ENCODE measurements around the gene RFTN1. TPM values are rescaled to one million over a fixed set of nuclear protein-coding genes. Genes with fewer than 3 reads are reported as not detected.
A peak's percentile ranks its signal among the peaks of the same experiment; 100 is the strongest.

Gene RFTN1
- total RNA-seq, 1 experiment from 2014 or later: 2.2 TPM

DNA sequence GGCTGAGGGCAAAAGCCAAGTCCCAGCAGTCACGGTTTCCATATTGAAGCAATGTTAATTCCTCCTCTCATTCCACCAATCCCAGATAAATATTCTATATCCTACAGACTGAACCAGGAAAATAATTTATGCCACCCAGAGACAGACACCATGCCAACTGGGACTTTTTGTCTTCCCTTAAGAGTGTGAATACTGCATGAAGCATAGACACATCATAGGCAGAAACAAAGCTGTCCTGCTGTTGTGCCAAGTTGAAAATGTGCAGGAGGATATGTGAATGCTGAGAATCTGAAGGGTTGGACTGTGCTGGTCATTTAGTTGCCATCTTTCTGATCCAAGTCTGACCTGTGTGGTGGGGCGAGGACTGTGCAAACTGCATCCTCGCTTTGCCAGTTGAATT lies 37.7 kb downstream of the RFTN1 start:
- Histone ChIP-seq H3K23ac (ENCODE audit: insufficient read length, low read depth, low read length) (no peak overlapping the region), H2BK120ac (ENCODE audit: low read depth, low read length, poor library complexity, severe bottlenecking) (no peak overlapping the region), H3K56ac (ENCODE audit: insufficient read length, low read depth, low read length) (no peak overlapping the region), H3K79me1 (ENCODE audit: insufficient read depth, low read depth, low read length, poor library complexity, severe bottlenecking) (no peaks in the 10 kb centered on the region), H2AFZ (ENCODE audit: low read length) (no peak overlapping the region), H3K79me2 (ENCODE audit: insufficient read depth, low read length) (no peaks in the 10 kb centered on the region), H2BK12ac (ENCODE audit: insufficient read length, low read depth, low read length) (no peak overlapping the region), H3K4me1 (ENCODE audit: insufficient read depth, low read length) (peaks cover 3% of the 10 kb centered on the region; the same call in 1 of the 2 replicates), H3K14ac (ENCODE audit: insufficient read depth, low read length) (no peak overlapping the region), H3K23me2 (ENCODE audit: insufficient read length, low read depth, low read length, poor library complexity, severe bottlenecking) (no peaks in the 10 kb centered on the region), H2BK5ac (ENCODE audit: insufficient read length, low read length) (no peak overlapping the region), H3T11ph (ENCODE audit: low read length) (no peak overlapping the region), H4K20me1 (ENCODE audit: control insufficient read depth, insufficient read depth, insufficient read length) (no peaks in the 10 kb centered on the region), H3K4ac (ENCODE audit: low read depth, low read length) (no peak overlapping the region), H4K91ac (ENCODE audit: insufficient read length, low read depth, low read length) (no peak overlapping the region), H3K9ac (ENCODE audit: extremely low read depth, insufficient read length, low read length) (no peak overlapping the region), H3K27ac (ENCODE audit: insufficient read length, low read depth, low read length) (no peak overlapping the region), H2AK5ac (ENCODE audit: insufficient read length, low read length) (no peak overlapping the region), H4K8ac (replicated peaks; ENCODE audit: insufficient read length, low read depth, low read length) (no peak overlapping the region), H3K4me2 (ENCODE audit: insufficient read depth, insufficient read length, low read length) (no peak overlapping the region), H3K18ac (ENCODE audit: insufficient read length, low read depth, low read length) (no peak overlapping the region), H2BK20ac (ENCODE audit: low read depth, low read length, poor library complexity, severe bottlenecking) (no peak overlapping the region), H4K5ac (ENCODE audit: insufficient read length, low read depth, low read length) (no peak overlapping the region), H3K9me3 (ENCODE audit: control insufficient read depth, low read depth, low read length) (no peaks in the 10 kb centered on the region), H2BK15ac (ENCODE audit: low read depth, low read length) (no peak overlapping the region), H3K27me3 (ENCODE audit: insufficient read depth, low read length) (no peaks in the 10 kb centered on the region)
- no peak for DNase-seq
- peak overlapping the region in 1 of 3 experiments; percentile 38; a peak in 1 of 7 replicates for H3K27ac Mint-ChIP-seq
- no peak overlapping the region for H3K4me3 Mint-ChIP-seq
- peaks cover 4% of the 10 kb centered on the region for H3K27me3 Mint-ChIP-seq (ENCODE audit: low read depth)
- no CpG with 5 or more reads among the region's 3 CpGs for WGBS (ENCODE audit: extremely low coverage, insufficient read length, low lambda C conversion rate)
- peaks cover 0 to 4% (median 2%) of the 10 kb centered on the region in 3 experiments; a peak in 3 of 7 replicates for H3K36me3 Mint-ChIP-seq (ENCODE audit: insufficient read depth in 1 of 3, low read depth in 3 of 3)
- peaks cover 3 to 6% of the 10 kb centered on the region in 2 experiments; a peak in 4 of 5 replicates for H3K9me3 Mint-ChIP-seq
- TF ChIP-seq, protein P1, sequence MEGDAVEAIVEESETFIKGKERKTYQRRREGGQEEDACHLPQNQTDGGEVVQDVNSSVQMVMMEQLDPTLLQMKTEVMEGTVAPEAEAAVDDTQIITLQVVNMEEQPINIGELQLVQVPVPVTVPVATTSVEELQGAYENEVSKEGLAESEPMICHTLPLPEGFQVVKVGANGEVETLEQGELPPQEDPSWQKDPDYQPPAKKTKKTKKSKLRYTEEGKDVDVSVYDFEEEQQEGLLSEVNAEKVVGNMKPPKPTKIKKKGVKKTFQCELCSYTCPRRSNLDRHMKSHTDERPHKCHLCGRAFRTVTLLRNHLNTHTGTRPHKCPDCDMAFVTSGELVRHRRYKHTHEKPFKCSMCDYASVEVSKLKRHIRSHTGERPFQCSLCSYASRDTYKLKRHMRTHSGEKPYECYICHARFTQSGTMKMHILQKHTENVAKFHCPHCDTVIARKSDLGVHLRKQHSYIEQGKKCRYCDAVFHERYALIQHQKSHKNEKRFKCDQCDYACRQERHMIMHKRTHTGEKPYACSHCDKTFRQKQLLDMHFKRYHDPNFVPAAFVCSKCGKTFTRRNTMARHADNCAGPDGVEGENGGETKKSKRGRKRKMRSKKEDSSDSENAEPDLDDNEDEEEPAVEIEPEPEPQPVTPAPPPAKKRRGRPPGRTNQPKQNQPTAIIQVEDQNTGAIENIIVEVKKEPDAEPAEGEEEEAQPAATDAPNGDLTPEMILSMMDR (conservative IDR thresholded peaks at IDR 0.05): no peak
- H3K4me1 Mint-ChIP-seq: peaks cover 14 to 19% of the 10 kb centered on the region in 2 experiments
